ENCODE results near the gene TRPC3.

- TF ChIP-seq, protein P1, sequence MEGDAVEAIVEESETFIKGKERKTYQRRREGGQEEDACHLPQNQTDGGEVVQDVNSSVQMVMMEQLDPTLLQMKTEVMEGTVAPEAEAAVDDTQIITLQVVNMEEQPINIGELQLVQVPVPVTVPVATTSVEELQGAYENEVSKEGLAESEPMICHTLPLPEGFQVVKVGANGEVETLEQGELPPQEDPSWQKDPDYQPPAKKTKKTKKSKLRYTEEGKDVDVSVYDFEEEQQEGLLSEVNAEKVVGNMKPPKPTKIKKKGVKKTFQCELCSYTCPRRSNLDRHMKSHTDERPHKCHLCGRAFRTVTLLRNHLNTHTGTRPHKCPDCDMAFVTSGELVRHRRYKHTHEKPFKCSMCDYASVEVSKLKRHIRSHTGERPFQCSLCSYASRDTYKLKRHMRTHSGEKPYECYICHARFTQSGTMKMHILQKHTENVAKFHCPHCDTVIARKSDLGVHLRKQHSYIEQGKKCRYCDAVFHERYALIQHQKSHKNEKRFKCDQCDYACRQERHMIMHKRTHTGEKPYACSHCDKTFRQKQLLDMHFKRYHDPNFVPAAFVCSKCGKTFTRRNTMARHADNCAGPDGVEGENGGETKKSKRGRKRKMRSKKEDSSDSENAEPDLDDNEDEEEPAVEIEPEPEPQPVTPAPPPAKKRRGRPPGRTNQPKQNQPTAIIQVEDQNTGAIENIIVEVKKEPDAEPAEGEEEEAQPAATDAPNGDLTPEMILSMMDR (IDR thresholded peaks at IDR 0.05) = no peak
- no peak for TF ChIP-seq POLR2A (IDR thresholded peaks at IDR 0.05)
These were observed 63.7 kb downstream of the TRPC3 start for GRCh38 chr4:121888134-121888533.

Measured in uterus (tissue), 2 donors.